Thymus (tissue), 11 donors: ENCODE results near the gene GNAL. TPM values are rescaled to one million over a fixed set of nuclear protein-coding genes. Genes with fewer than 3 reads are reported as not detected.

Source experiments
- DNase-seq, 9 donors: peaks; one replicate each; pipeline ENCODE4 v3.0.0-alpha.2; 2013; ENCODE audit warnings: low spot score in 9 of 9, low read depth in 6 of 9, missing footprints in 1 of 9
- H3K27ac ChIP-seq, 2 donors: one replicate each; pipeline ENCODE4 v1.5.1; 2013; ENCODE audit warnings: control low read depth in 1 of 2, low read depth in 1 of 2, low read length in 1 of 2, mild to moderate bottlenecking in 1 of 2, moderate library complexity in 1 of 2
- H3K27me3 ChIP-seq, 2 donors: one replicate each; pipeline ENCODE4 v1.5.1; 2013; ENCODE audit warnings: low read length in 1 of 2; ENCODE audit not compliant: control insufficient read depth in 2 of 2, insufficient read depth in 1 of 2
- H3K36me3 ChIP-seq, 2 donors: one replicate each; pipeline ENCODE4 v1.5.1; 2013; ENCODE audit warnings: low read length in 1 of 2, mild to moderate bottlenecking in 1 of 2, moderate library complexity in 1 of 2; ENCODE audit not compliant: control insufficient read depth in 2 of 2, insufficient read depth in 2 of 2
- H3K4me1 ChIP-seq, 2 donors: one replicate each; pipeline ENCODE4 v1.5.1; 2013; ENCODE audit warnings: low read length in 2 of 2; ENCODE audit not compliant: control insufficient read depth in 2 of 2, insufficient read depth in 2 of 2
- H3K4me3 ChIP-seq, 2 donors: one replicate each; pipeline ENCODE4 v1.5.1; 2013; ENCODE audit warnings: low read length in 2 of 2, control low read depth in 1 of 2, mild to moderate bottlenecking in 1 of 2
- H3K9me3 ChIP-seq, 2 donors: one replicate each; pipeline ENCODE4 v1.5.1; 2013; ENCODE audit warnings: low read length in 1 of 2, mild to moderate bottlenecking in 1 of 2; ENCODE audit not compliant: control insufficient read depth in 2 of 2, insufficient read depth in 1 of 2
- WGBS: extraction: QIAGEN DNeasy Blood & Tissue Kit; methylation state at CpG from one replicate; pipeline ENCODE4 v1.1.7; 2013; 5-methylcytosine and 5-hydroxymethylcytosine counted together
- polyA plus RNA-seq: library from polyadenylated mRNA; stranded (reverse); fragments of 200-250 nt; gene quantifications from one replicate; pipeline ENCODE4 v1.2.3, GENCODE V29; 2013
- total RNA-seq: library from RNA; stranded (reverse); fragments of 120-200 nt; gene quantifications from one replicate; pipeline ENCODE4 v1.2.4, GENCODE V29; 2013
- donor health status: healthy.

The GNAL gene
- total and polyA plus RNA-seq, 2 donors: 1.7 to 7.5 TPM

- Histone ChIP-seq H3K9me3 (no peaks in the 10 kb centered on the region), H3K4me1 (no peaks in the 10 kb centered on the region), H3K36me3 (no peaks in the 10 kb centered on the region), H3K27me3 (peaks cover 0 to 6% of the 10 kb centered on the region in 2 donors), H3K4me3 (no peak overlapping the region), H3K27ac (no peak overlapping the region)
- 95% methylated on average over 7 of the region's 7 CpGs for WGBS
- DNase-seq: no peak
Observed at GRCh38 chr18:11783716-11784331, 94.8 kb downstream of the GNAL start.

GRCh38 chr18:11784674-11785304 is 95.7 kb downstream of the GNAL start:
- no peak overlapping the region for H3K27ac ChIP-seq
- H3K9me3 ChIP-seq: no peaks in the 10 kb centered on the region
- WGBS: 95% methylated on average over 6 of the region's 6 CpGs
- peaks cover 0 to 6% of the 10 kb centered on the region in 2 donors for H3K27me3 ChIP-seq
- DNase-seq: no peak
- no peak overlapping the region for H3K4me3 ChIP-seq
- no peaks in the 10 kb centered on the region for H3K36me3 ChIP-seq
- no peaks in the 10 kb centered on the region for H3K4me1 ChIP-seq

GRCh38 chr18:11785444-11786055 is 96.5 kb downstream of the GNAL start:
- H3K36me3 ChIP-seq: no peaks in the 10 kb centered on the region
- H3K4me1 ChIP-seq: no peaks in the 10 kb centered on the region
- no peak for DNase-seq
- peaks cover 0 to 6% of the 10 kb centered on the region in 2 donors for H3K27me3 ChIP-seq
- no peak overlapping the region for H3K4me3 ChIP-seq
- no peak overlapping the region for H3K27ac ChIP-seq
- H3K9me3 ChIP-seq: no peaks in the 10 kb centered on the region
- 42% methylated on average over 9 of the region's 9 CpGs for WGBS

- 93% methylated on average over 7 of the region's 7 CpGs for WGBS
Observed at GRCh38 chr18:11789716-11790510, 100.8 kb downstream of the GNAL start.

DNA sequence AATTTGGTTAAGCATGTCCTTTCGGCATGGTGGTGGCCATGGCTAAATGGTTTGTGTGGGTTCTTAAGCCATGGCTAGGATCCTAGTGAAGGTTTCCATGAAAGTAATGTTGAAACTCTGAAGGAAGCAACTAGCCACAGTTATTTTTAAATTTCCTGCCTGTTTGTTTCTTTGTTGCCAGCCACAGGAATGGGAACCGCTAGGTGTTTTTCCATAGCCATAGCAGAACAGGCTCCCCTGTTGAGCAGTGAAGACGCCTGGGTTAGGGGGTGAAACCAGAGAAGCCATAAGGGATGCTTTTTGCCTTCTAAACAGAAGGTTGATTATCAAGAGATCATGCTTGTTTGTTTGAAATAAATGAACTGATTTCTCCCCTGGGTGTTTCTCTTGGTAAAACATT is 102.1 kb downstream of the GNAL start:
- no peak for DNase-seq
- Histone ChIP-seq H3K36me3 (no peaks in the 10 kb centered on the region), H3K27ac (no peak overlapping the region), H3K4me1 (no peaks in the 10 kb centered on the region), H3K9me3 (no peaks in the 10 kb centered on the region), H3K27me3 (no peaks in the 10 kb centered on the region), H3K4me3 (no peak overlapping the region)
- 84% methylated on average over 3 of the region's 3 CpGs for WGBS

More at GRCh38 chr18:11789716-11790510, 100.8 kb downstream of the GNAL start:
- peaks cover 0 to 6% of the 10 kb centered on the region in 2 donors for H3K27me3 ChIP-seq
- no peak for DNase-seq
- H3K4me1 ChIP-seq: no peaks in the 10 kb centered on the region
- H3K4me3 ChIP-seq: no peak overlapping the region
- no peak overlapping the region for H3K27ac ChIP-seq
- no peaks in the 10 kb centered on the region for H3K36me3 ChIP-seq
- H3K9me3 ChIP-seq: no peaks in the 10 kb centered on the region

- no peaks in the 10 kb centered on the region for H3K27me3 ChIP-seq
- DNase-seq: no peak
- H3K9me3 ChIP-seq: no peaks in the 10 kb centered on the region
- H3K36me3 ChIP-seq: no peaks in the 10 kb centered on the region
- no peak overlapping the region for H3K4me3 ChIP-seq
- no peak overlapping the region for H3K27ac ChIP-seq
- no peaks in the 10 kb centered on the region for H3K4me1 ChIP-seq
Observed at GRCh38 chr18:11792632-11793031, 103.6 kb downstream of the GNAL start.

DNA sequence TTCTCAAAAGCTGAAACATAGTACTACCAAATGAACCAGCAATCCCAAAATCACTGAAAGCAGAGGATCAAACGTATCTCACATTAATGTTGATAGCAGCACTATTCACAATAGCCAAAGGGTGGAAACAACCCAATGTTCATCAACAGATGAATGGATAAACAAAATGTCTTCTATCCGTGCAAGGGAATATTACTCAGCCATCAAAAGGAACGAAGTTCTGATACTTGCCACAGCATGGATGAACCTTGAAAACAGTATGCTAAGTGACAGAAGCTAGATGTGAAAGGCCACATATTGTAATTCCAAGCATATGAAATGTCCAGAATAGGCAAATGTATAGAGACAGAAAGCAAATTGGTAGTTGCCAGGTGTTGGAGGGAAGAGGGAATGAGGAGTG is 105.1 kb downstream of the GNAL start:
- no peaks in the 10 kb centered on the region for H3K4me1 ChIP-seq
- WGBS: 95% methylated on average over 3 of the region's 3 CpGs

GRCh38 chr18:11795916-11796315 is 106.9 kb downstream of the GNAL start:
- Histone ChIP-seq H3K27ac (no peak overlapping the region), H3K27me3 (no peaks in the 10 kb centered on the region), H3K4me3 (no peak overlapping the region), H3K9me3 (no peaks in the 10 kb centered on the region), H3K4me1 (no peaks in the 10 kb centered on the region), H3K36me3 (no peaks in the 10 kb centered on the region)
- 95% methylated on average over 6 of the region's 6 CpGs for WGBS
- no peak for DNase-seq

More for the DNA sequence above, 105.1 kb downstream of the GNAL start:
- no peak overlapping the region for H3K27ac ChIP-seq
- no peaks in the 10 kb centered on the region for H3K9me3 ChIP-seq
- no peaks in the 10 kb centered on the region for H3K27me3 ChIP-seq
- H3K36me3 ChIP-seq: no peaks in the 10 kb centered on the region
- H3K4me3 ChIP-seq: no peak overlapping the region
- no peak for DNase-seq

DNA sequence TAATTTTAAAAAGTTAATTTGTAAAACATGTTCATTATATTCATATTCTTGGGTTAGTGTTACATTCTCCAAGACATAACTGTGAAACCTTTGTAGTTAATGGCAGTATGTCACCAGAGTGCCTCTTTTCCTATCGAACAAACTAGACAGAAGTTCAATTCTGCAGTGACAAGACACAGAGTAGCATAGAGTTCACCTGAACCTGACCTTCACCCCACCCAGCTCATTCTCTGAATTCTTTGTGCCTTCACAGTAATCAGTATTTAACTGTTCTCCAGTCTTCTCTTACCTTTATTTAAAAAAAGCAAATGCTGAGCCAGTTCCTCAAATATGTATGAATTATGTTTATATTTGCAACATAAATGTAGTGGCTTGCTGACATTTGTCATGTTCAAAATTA is 109.2 kb downstream of the GNAL start:
- Histone ChIP-seq H3K36me3 (no peaks in the 10 kb centered on the region), H3K27ac (no peak overlapping the region), H3K4me1 (no peaks in the 10 kb centered on the region), H3K4me3 (no peak overlapping the region), H3K9me3 (no peaks in the 10 kb centered on the region), H3K27me3 (no peaks in the 10 kb centered on the region)
- no peak for DNase-seq
- 97% methylated on average over 1 of the region's 1 CpG for WGBS
